Activated naive CD8-positive, alpha-beta T cell treated with anti-CD3 and anti-CD28 coated beads, Interleukin-2, amount 50 U/mL, for 16 hours (primary cell): ENCODE data around the gene WTAP.
A peak's percentile ranks its signal among the peaks of the same experiment; 100 is the strongest.
"Not testable (repeated sequence)": the region's sequence is repeated elsewhere in the genome, so short reads cannot be mapped to it uniquely, and the experiment has no call there.

Experiments used
- DNase-seq: peaks from one replicate; pipeline ENCODE4 v3.0.0-alpha.2; 2020; ENCODE audit warnings: low read depth, low spot score

The WTAP gene

DNA sequence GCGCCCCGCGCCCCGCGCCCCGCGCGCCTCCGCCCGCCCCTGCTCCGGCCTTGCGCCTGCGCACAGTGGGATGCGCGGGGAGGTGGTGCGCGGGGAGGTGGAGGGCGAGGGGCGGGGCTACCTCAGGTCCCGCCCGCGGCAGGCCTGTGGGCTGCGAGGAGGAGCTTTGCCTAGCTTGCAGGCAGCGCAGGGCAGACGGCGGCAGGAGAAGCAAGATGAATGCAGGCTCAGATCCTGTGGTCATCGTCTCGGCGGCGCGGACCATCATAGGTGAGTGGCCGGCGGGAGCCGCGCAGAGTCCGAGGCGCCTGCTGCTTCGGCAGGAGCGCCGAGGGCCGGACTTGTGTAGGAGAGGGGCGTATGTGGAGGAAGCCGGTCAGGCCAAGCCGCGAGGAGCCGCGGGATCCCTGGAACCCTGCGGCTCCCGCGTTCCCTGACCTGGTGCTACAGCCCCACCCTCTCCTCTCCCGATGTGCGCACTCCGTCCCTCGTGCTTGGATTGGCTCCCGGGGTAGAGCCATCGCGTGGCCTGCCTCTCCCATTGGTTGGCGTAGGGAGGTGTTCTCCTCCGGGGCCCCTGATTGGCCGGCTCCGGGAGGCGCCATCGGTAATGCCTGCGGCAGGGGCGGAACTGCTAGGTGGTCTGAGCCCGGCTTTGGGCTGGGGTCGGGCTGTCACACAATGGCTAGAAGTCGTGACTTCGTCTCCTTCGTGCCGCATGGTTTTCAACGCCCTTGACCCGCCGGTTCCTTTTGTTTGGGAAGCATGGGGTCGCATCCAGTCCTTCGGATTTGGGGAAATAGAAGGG lies 34.8 kb downstream of the WTAP start, which contains the start of gene ACAT2:
Gene ACAT2, plus strand, starts transcription at position 173 of the 808 bp plus-strand sequence. Its CDS starts 43 bp downstream, at position 216.
- DNase-seq, result peak; percentile 77

DNA sequence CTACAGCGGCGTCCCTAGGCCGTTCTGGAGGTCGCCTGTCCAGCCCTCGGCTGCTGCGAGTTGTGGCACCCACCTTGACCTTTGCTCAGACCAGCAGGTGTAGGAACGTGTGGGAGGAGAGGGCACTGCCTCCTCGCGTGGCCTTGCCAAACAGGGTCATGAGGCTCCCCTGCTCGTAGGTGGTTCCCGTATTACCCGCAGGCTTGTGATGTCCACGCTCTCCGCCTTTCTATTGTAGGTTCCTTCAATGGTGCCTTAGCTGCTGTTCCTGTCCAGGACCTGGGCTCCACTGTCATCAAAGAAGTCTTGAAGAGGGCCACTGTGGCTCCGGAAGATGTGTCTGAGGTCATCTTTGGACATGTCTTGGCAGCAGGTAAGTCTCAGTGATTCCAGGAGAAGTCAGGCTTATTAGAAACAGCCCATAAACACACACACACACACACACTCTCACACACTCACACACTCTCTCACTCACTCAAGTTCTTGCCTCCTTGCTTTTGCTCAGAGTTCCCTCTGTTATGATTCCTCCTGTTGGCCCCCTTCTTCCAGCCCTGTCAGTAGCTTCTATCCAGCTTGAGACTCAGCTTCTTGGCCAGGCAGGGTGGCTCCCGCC lies 35.5 kb downstream of the WTAP start:
- no peak for DNase-seq

DNA sequence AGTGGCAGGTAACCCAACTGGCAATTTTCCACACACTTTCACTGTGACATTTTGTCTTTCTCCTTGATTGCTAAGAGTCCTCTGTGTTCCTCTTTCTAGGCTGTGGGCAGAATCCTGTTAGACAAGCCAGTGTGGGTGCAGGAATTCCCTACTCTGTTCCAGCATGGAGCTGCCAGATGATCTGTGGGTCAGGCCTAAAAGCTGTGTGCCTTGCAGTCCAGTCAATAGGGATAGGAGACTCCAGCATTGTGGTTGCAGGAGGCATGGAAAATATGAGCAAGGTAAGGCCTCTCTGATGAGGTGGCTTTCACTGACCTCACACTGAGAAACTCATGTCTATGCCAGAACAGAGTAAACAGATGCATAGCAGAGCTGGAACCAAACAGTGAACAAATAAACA lies 39.6 kb downstream of the WTAP start:
- no peak for DNase-seq

DNA sequence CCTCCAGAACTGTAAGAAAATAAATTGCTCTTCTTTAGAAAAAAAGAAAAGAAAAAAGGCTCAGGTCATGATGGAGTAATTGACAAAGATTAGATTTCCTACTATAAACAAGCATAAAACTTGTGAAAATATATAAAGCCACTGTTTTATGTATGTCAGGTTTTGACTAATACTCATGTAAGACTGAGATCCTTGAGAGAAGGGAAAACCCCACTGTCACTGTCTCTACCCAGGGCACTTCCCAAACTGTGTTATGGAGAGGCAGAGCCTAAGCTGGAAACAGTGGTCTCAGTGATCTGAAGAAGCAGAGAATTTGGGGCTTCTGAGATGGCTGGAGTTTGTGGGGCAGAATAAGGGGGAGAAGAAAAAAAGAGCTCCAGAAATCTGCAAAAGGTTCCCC lies 42.2 kb downstream of the WTAP start:
- DNase-seq, result no peak

DNA sequence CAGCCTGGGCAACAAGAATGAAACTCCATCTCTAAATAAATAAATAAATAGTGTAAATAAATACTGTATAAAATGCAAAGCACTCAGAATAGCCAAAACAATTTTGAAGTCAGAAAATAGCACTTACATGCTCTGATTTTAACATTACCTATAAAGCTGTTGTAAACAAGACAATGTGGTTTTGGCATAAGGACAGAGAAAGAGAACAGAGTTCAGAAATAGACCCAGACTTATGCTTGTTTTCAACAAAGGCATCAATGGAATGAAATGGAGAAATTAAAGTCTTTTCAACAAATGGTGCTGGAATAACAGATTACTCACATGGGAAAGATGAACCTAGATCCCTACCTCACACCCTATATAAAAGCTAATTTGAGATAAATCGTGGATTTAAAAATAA lies 44.9 kb downstream of the WTAP start:
- DNase-seq, result no peak

DNA sequence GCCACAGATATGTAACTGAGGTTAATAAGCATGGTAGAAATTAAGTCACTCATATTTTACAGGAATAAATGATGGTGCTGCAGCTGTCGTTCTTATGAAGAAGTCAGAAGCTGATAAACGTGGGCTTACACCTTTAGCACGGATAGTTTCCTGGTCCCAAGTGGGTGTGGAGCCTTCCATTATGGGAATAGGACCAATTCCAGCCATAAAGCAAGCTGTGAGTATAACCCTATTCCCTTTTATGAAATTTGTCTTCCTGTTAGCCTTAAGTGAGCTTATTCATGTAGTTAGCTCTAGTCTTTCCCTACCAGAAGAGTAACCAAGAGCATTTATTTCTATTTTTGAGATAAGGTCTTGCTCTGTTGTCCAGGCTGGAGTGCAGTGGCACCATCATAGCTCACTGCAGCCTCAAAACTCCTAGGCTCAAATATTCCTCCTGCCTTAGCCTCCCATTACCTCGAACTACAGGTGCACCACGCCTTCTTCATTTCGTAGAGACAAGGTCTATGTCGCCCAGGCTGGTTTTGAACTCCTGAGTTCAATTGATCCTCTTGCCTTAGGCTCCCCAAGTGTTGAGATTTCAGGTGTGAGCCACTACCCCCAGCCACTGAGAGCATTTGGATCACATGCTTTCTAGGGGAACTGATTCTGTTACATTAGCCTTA lies 50.1 kb downstream of the WTAP start:
- DNase-seq, result no peak

DNA sequence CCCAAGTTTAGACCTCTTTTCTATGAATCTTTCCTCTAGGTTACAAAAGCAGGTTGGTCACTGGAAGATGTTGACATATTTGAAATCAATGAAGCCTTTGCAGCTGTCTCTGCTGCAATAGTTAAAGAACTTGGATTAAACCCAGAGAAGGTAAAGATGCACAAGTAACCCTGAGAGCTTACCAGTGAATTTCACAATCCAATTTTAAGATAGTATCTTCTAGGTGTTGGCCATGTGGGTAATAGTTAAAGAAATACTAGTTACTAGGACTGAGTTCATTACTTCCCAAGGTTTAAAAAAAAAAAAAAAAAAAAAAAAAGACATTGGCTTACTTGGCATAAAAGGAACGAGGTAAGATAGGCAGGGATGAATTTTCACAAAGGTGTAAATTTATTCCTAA lies 50.8 kb downstream of the WTAP start:
- no peak for DNase-seq

DNA sequence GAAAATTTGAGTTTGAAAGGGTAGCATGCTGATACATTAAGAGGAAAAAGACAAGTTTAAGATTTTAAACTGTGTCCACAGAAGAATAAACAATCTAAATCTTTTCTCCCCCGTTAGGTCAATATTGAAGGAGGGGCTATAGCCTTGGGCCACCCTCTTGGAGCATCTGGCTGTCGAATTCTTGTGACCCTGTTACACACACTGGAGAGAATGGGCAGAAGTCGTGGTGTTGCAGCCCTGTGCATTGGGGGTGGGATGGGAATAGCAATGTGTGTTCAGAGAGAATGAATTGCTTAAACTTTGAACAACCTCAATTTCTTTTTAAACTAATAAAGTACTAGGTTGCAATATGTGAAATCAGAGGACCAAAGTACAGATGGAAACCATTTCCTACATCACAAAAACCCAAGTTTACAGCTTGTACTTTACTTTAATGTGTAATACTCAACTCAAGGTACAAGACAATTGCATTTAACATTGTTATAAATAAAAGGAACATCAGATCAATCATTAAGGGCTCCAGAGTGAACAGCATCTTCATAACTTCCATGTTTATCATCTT lies 51.3 kb downstream of the WTAP start:
- DNase-seq, result no peak

DNA sequence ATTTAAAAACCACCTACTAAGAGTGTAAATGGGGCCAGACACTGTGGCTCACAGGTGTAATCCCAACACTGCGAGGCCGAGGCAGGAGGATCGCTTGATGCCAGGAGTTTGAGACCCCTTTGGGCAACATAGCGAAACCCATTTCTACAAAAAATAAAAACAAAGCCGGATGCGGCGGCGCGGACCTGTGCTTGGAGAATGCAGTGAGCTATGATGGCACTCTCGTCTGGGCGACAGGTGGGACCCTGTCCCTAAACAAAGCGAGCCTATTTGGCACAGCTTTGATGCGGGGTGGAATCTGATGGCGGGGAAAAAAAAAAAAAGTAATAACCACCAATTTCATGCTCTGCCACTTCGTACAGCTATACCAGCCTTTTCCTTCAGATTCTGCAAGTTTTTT lies 61.0 kb downstream of the WTAP start:
- no peak for DNase-seq

DNA sequence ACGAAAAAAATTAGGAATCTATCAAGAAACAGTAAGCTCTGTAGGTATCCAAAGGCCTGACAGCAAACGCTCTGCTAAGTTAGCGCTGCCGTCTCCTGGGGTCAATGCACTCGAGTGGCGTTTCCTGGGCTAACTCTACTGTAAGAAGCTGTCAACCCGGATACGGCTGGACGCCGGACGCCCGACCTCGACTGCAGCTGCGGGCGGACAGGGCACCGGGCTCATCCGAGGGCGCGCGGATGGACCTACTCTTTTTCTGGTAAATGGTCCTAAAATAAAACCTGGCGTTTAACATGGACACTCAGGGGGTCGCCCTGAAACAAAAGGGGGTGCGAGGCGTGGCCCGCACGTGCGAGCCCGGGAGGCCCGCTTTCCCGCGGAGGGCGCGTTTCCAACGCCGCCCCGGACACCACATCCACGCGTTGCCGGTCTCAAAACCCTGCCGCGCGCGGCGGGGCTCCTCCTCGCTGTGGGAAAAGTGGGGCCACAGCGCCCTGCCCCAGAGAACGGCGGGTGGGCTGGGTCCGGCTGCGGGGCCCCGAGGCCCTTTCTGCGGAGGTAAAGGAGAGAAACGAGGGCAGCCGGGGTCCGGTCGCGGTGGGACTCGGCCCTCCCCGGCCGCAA lies 61.6 kb downstream of the WTAP start:
- DNase-seq, result no peak

DNA sequence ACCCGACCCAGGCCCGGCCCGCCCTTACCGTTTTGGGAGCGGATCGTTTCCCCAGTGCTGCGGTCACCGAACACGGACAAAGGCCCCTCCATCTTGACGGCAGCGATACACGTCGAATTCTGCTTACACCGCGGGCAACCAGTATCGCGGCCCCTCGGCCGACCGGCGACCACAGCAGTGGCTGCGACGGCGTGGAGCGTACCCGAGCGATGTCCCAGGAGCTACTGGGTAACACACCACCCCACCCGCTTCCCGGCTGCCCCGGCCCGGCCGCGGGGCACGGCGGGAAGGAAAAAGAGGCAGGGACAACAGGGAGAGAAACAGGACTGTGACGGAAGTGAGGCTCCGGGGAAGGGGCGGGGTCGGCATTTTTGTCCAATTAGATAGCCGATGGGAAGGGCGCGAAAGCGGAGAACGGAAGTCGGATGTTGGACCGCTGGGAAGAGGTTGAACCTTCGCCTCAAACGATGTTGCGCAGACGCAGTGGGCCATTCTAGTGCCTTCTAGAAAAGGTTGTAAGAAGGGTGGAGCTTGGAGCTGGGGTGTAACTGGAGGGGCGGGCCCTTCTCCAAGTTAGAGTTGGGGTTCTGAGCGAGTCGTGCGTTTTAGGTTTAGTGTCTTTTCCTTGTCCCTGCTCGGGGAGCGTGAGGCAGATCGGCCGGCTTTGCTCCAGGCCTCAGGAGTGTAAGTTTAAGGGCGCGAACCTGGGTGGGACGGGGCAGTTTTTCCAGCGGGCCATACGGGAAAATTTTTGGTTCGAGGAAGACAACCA lies 62.3 kb downstream of the WTAP start, which contains the start of gene TCP1:
Gene TCP1, minus strand, starts transcription at position 226 of the 772 bp plus-strand sequence. Its CDS starts 134 bp downstream, at position 92.
- peak; percentile 98 for DNase-seq

DNA sequence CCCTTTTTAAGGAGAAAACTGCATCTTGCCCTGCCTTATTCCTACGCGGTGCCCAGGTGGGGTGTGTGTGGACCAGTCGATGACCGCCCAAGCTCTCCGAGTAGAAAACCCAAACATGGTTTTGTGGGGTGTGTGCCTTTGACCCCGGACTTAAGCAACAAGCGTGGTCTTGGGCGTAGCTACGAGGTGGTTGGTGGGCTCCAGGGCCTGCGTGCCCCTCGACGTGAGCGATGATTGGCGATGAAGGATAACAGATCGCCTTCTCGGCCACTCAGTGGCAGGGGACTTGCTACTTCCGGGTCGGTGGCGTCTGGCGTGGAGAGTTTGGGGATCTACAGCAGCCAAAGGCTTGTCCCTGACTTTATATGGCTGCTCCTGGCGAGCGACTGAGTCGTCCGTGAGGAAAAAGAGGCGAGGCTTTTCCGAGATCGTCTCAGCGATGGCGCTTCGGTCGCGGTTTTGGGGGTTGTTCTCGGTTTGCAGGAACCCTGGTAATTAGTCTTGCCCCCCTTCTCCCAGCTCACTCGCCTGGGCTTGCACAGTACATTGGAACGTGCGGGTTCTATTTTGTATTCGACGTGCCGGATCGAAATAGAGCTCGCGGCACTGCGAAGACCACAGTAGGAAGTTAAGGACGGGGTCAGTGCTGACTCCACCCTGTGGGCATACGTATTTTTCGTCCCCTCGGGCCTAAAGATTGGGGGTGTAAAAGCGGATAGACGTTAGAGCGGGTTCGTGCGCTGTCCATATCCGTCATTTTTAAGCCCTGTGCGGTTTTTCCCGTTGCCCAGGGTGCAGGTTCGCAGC lies 63.0 kb downstream of the WTAP start, which contains the start of gene MRPL18:
Gene MRPL18, plus strand, starts transcription at position 319 of the 807 bp plus-strand sequence. Its CDS starts 121 bp downstream, at position 440.
- DNase-seq, result peak; percentile 74

DNA sequence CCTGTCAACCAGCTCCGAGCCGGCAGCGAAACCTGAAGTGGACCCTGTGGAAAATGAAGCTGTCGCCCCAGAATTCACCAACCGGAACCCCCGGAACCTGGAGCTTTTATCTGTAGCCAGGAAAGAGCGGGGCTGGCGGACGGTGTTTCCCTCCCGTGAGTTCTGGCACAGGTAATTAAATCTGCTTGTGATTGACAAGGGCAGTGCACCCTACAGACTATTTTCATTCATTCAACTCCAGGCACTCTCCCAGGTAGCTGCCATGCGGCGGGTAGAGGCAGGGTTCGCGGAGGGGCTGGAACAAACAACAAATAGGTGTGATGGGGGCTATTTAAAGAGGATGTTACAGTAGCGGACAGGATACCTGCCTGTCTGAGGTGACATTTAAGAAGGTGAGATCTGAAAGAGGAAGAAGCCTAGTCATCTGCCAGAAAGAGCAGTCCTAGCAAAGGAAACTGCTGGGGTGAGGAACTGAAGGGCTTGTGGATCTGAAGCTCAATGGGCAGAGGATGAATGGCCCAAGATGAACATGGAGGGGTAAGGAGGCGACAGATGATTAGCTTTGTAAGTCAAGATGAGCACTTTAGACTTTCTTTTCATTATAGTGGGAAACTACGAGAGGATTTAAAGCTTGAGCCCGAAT lies 63.8 kb downstream of the WTAP start:
- no peak for DNase-seq

DNA sequence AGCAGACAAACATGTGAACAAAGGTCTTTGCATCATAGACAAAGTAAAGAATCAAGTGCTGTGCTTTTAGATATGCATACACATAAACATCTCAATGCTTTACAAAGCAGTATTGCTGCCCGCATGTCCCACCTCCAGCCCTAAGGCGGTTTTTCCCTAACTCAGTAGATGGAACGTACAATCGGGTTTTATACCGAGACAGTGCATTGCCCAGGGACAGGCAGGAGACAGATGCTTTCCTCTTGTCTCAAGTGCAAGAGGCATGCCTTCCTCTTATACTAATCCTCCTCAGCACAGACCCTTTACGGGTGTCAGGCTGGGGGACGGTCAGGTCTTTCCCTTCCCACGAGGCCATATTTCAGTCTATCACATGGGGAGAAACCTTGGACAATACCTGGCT lies 67.7 kb downstream of the WTAP start:
- not testable (repeated sequence) for DNase-seq

DNA sequence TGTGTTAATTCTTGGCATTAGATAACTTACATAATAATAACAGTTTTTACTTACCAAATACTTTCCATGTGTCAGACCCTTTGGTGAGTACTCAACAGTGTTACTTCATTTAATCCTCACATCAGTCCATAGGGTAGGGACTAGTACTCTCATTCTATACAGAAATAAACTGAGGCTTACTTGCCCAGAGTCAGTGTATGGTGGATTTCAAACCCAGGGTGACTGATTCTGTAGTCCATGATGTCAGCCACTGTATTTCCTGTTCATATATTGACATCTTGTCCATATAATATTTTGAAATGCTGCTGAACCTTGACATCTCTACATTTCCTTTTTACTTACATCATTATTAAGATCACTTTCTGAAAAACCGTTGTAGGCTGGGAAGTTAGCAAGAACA lies 70.2 kb downstream of the WTAP start:
- no peak for DNase-seq

DNA sequence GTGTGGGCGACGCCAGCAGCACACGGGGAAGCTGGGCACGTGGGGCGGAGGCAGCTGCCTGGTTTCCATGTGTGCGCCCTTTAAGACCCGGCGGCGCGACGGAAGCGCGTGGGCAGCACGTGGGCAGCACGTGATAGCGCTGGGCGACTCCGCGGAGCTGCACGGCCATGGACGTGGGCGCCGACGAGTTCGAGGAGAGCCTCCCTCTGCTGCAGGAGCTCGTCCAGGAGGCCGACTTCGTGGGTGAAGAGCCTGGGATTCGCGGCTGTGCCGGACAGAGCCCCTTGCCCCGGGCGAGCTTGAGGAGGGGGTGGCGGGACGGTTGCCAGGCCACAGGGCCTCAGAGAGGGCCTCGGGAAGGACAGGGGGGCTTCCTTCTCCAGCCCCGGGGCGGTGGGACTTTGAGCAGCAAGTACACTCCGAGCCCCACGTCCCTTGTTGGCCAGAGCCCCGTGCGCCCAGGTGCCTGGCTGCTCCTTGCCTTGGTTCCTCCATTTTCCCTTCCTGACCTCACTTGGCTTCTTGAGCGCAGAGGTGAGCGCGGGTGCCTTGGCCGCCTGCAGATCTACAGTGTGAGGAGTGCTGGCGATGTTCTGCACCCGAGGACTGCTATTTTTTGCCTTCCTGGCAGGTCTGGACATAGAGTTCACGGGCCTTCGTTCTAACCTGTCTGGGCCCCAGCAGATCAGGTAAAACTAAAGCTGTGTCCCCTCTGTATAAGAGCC lies 73.0 kb downstream of the WTAP start, which contains the start of gene PNLDC1:
Gene PNLDC1, plus strand, starts transcription at position 136 of the 725 bp plus-strand sequence. Its CDS starts 32 bp downstream, at position 168.
- DNase-seq, result no peak

DNA sequence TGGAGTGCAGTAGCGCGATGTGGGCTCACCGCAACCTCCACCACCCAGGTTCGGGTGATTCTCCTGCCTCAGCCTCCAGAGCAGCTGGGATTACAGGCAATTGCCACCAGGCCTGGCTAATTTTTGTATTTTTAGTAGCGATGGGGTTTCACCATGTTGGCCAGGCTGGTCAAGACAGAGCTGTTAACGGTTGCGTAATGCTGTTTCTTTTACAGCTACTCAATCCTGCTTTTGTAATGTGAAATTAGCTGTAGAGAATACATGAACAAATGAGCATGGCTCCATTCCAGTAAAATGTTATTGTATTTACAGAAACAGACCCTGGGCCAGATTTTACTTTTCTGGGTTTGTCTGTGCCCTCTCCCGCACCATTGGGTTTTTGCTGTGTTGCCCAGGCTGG lies 74.6 kb downstream of the WTAP start:
- DNase-seq, result no peak

DNA sequence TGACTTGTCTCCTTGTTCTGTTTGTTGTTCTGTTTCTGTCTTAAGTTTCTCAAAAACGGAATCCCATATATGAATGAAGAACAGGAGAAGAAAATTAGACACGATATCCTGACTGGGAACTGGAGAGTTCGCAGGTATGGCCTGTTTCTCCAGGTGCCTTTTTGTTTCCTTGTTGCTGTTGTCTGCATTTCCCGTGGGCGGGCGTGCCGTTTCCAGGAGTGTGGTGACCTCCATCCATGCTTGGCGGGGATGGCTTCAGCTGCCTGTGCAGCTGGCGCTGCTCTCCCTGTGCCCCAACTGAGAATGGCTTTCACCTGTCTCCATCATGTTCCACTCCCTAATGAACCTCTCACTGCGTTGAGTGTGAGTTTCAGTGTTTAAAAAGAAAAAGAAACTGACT lies 77.2 kb downstream of the WTAP start:
- DNase-seq, result no peak
